ENCODE results near the gene ARID2. TPM values are rescaled to one million over a fixed set of nuclear protein-coding genes. Genes with fewer than 3 reads are reported as not detected.

ARID2 gene
- total RNA-seq, 4 donors from 2014 or later: 30.3 to 35.8 (median 32.8) TPM

GRCh38 chr12:45718306-45718705, 11.2 kb upstream of the ARID2 start:
- Histone ChIP-seq H3K27me3 (no peaks in the 10 kb centered on the region), H3K27ac (no peak overlapping the region), H3K4me1 (peaks cover 0 to 37% (median 16%) of the 10 kb centered on the region in 4 donors), H3K4me3 (no peak overlapping the region), H3K36me3 (no peaks in the 10 kb centered on the region), H3K9me3 (no peaks in the 10 kb centered on the region)
- TF ChIP-seq EP300 (IDR thresholded peaks at IDR 0.05) (no peak), POLR2A (IDR thresholded peaks at IDR 0.05) (no peak)
- TF ChIP-seq, protein P1, sequence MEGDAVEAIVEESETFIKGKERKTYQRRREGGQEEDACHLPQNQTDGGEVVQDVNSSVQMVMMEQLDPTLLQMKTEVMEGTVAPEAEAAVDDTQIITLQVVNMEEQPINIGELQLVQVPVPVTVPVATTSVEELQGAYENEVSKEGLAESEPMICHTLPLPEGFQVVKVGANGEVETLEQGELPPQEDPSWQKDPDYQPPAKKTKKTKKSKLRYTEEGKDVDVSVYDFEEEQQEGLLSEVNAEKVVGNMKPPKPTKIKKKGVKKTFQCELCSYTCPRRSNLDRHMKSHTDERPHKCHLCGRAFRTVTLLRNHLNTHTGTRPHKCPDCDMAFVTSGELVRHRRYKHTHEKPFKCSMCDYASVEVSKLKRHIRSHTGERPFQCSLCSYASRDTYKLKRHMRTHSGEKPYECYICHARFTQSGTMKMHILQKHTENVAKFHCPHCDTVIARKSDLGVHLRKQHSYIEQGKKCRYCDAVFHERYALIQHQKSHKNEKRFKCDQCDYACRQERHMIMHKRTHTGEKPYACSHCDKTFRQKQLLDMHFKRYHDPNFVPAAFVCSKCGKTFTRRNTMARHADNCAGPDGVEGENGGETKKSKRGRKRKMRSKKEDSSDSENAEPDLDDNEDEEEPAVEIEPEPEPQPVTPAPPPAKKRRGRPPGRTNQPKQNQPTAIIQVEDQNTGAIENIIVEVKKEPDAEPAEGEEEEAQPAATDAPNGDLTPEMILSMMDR (IDR thresholded peaks at IDR 0.05): no peak
- no peak for DNase-seq (ENCODE audit: low spot score in 2 of 2)
- 90 to 93% methylated on average over 4 of the region's 4 CpGs for WGBS, 2 donors

DNA sequence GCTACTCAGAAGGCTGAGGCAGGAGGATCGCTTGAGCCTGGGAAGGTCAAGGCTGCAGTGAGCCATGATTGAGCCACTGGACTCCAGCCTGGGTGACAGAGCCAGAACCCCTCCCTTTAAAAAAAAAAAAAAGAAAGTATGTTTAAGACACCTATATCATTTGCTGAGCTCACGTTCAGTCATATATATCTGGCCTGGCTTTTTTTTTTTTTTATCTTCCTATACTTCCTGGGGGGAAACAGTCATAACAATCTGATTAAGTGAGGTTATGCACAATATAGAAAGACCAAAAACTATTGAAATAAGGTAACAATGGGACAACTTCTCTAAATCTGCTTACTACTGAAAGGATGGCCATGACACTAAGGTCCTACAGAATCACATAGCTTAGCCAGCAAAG, 9.4 kb upstream of the ARID2 start:
- H3K4me3 ChIP-seq: no peak overlapping the region
- H3K4me1 ChIP-seq: peaks cover 0 to 54% (median 28%) of the 10 kb centered on the region in 4 donors
- no peak for DNase-seq (ENCODE audit: low spot score in 2 of 2)
- H3K27me3 ChIP-seq: no peaks in the 10 kb centered on the region
- WGBS, 2 donors: 96 to 97% methylated on average over 2 of the region's 2 CpGs
- TF ChIP-seq POLR2A (IDR thresholded peaks at IDR 0.05): no peak
- no peak overlapping the region for H3K27ac ChIP-seq
- H3K36me3 ChIP-seq: no peaks in the 10 kb centered on the region
- no peaks in the 10 kb centered on the region for H3K9me3 ChIP-seq

DNA sequence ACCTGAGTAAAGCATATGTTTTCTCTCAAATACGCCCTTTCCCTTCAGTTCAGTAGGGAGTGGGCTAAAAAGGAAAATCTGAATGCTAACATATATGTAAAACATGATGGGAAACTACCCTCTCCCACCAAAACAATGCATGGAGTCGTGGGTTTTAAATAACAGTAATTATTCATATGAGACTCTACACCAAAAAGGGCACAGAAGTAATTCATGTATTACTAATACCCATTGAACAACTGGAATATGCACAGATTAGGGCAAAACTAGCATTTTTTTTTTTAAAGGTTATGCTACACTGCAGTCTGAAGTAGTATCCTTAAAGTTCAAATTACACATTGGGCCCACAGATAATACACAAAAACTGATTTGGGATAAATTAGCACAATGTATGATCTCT, 8.1 kb upstream of the ARID2 start:
- no peaks in the 10 kb centered on the region for H3K36me3 ChIP-seq
- no peak overlapping the region for H3K4me3 ChIP-seq
- 73 to 76% methylated on average over 2 of the region's 2 CpGs for WGBS, 2 donors
- H3K27me3 ChIP-seq: no peaks in the 10 kb centered on the region
- peaks cover 0 to 60% (median 30%) of the 10 kb centered on the region in 4 donors for H3K4me1 ChIP-seq
- DNase-seq (ENCODE audit: low spot score in 2 of 2): no peak
- no peak for TF ChIP-seq EP300 (IDR thresholded peaks at IDR 0.05)
- TF ChIP-seq, protein P1 (IDR thresholded peaks at IDR 0.05): no peak
- no peak for TF ChIP-seq POLR2A (IDR thresholded peaks at IDR 0.05)
- H3K9me3 ChIP-seq: no peaks in the 10 kb centered on the region
- H3K27ac ChIP-seq: no peak overlapping the region

- Histone ChIP-seq H3K9me3 (no peaks in the 10 kb centered on the region), H3K27ac (no peak overlapping the region), H3K4me1 (peaks cover 0 to 60% (median 30%) of the 10 kb centered on the region in 4 donors), H3K36me3 (no peaks in the 10 kb centered on the region), H3K27me3 (no peaks in the 10 kb centered on the region), H3K4me3 (no peak overlapping the region)
- 99% methylated on average over 7 of the region's 7 CpGs for WGBS, 2 donors
- DNase-seq (ENCODE audit: low spot score in 2 of 2): no peak
- TF ChIP-seq, protein P1 (IDR thresholded peaks at IDR 0.05): no peak
- TF ChIP-seq EP300 (IDR thresholded peaks at IDR 0.05) (no peak), POLR2A (IDR thresholded peaks at IDR 0.05) (no peak)
These were observed 7.6 kb upstream of the ARID2 start for GRCh38 chr12:45721954-45722353.

GRCh38 chr12:45725631-45726602, 3.6 kb upstream of the ARID2 start:
- WGBS, 2 donors: 3 to 5% methylated on average over 12 of the region's 12 CpGs
- peaks cover 0 to 46% (median 29%) of the 10 kb centered on the region in 4 donors for H3K4me1 ChIP-seq
- peak overlapping the region; percentile 92 to 100 (median 99) for H3K27ac ChIP-seq
- TF ChIP-seq, protein P1 (IDR thresholded peaks at IDR 0.05): peak; percentile 53 to 70 (median 67)
- TF ChIP-seq POLR2A (IDR thresholded peaks at IDR 0.05) (no peak), EP300 (IDR thresholded peaks at IDR 0.05) (no peak)
- DNase-seq (ENCODE audit: low spot score in 2 of 2): peak in 1 of 2 donors; percentile 40
- no peaks in the 10 kb centered on the region for H3K27me3 ChIP-seq
- no peaks in the 10 kb centered on the region for H3K9me3 ChIP-seq
- H3K36me3 ChIP-seq: no peaks in the 10 kb centered on the region
- H3K4me3 ChIP-seq: peak overlapping the region; percentile 54 to 97 (median 82)
